GM12875 (cell line): Measurements from ENCODE around the gene LIMCH1.
"Not testable (repeated sequence)": the region's sequence is repeated elsewhere in the genome, so short reads cannot be mapped to it uniquely, and the experiment has no call there.

ENCODE experiments used
- H3K4me3 ChIP-seq: one replicate; pipeline ENCODE4 v1.5.1; 2011; ENCODE audit warnings: low read depth, low read length, control low read depth
- CTCF ChIP-seq: IDR thresholded peaks from 2 replicates; pipeline ENCODE4 v1.5.1; 2011; ENCODE audit warnings: low read depth, mild to moderate bottlenecking, control low read depth, inconsistent platforms, low read length, moderate library complexity, borderline replicate concordance; ENCODE audit not compliant: insufficient read depth

LIMCH1 gene

GRCh38 chr4:41701983-41702382 lies 164.0 kb downstream of the LIMCH1 start:
- no peak for TF ChIP-seq CTCF
- H3K4me3 ChIP-seq = no peak overlapping the region

- no peak for TF ChIP-seq CTCF
- H3K4me3 ChIP-seq = no peak overlapping the region
Measured at GRCh38 chr4:41702770-41703169, 164.8 kb downstream of the LIMCH1 start.

GRCh38 chr4:41703785-41704184 lies 165.8 kb downstream of the LIMCH1 start:
- H3K4me3 ChIP-seq = no peak overlapping the region
- TF ChIP-seq CTCF = no peak

GRCh38 chr4:41709844-41710481 lies 172.0 kb downstream of the LIMCH1 start:
- no peak overlapping the region for H3K4me3 ChIP-seq
- no peak for TF ChIP-seq CTCF

- not testable (repeated sequence) for H3K4me3 ChIP-seq
Measured at GRCh38 chr4:41711654-41712053, 173.7 kb downstream of the LIMCH1 start.

GRCh38 chr4:41712425-41712824 lies 174.5 kb downstream of the LIMCH1 start:
- no peak for TF ChIP-seq CTCF
- H3K4me3 ChIP-seq = no peak overlapping the region

- no peak for TF ChIP-seq CTCF
- H3K4me3 ChIP-seq = no peak overlapping the region
Measured at GRCh38 chr4:41713768-41714167, 175.8 kb downstream of the LIMCH1 start.
